AG04450 (cell line): ENCODE measurements around the gene OR52K1. TPM values are rescaled to one million over a fixed set of nuclear protein-coding genes. Genes with fewer than 3 reads are reported as not detected.

Experiments
- CTCF ChIA-PET: fragments of 300-600, 350-600 bp; formaldehyde crosslinking; extraction: SDS; loops from one replicate; lab custom pipeline; 2022; ENCODE audit warnings: antibody characterized with exemption, inconsistent platforms; lab: Charles Lee
- POLR2A ChIA-PET: fragments of 350-600 bp; formaldehyde crosslinking; extraction: SDS; loops from one replicate; lab custom pipeline; 2021; ENCODE audit warnings: antibody characterized with exemption, inconsistent platforms; lab: Yijun Ruan, JAX
- DNase-seq: peaks from one replicate; pipeline ENCODE4 v3.0.0-alpha.2; 2011; ENCODE audit warnings: low read depth, low spot score
- H3K27ac ChIP-seq: one replicate; pipeline ENCODE4 v1.5.1; 2012; ENCODE audit warnings: low read depth, low read length, control low read depth
- H3K27me3 ChIP-seq: one replicate; pipeline ENCODE4 v1.6.0; 2012; ENCODE audit warnings: low read length; ENCODE audit not compliant: control insufficient read depth, insufficient read depth
- H3K4me3 ChIP-seq: 2 replicates; pipeline ENCODE4 v1.5.1; 2011; ENCODE audit warnings: mild to moderate bottlenecking, low read depth, low read length, control low read depth
- H3K9me3 ChIP-seq: 2 replicates; pipeline ENCODE4 v1.5.1; 2012; ENCODE audit warnings: low read length; ENCODE audit not compliant: control insufficient read depth, insufficient read depth
- CTCF ChIP-seq: IDR thresholded peaks from 2 replicates; pipeline ENCODE4 v1.5.1; 2011; ENCODE audit warnings: low read depth, low read length, control low read depth, inconsistent platforms
- polyA plus RNA-seq: library from polyadenylated mRNA; depleted of rRNA; stranded (reverse); fragments of >200 nt; gene quantifications from 2 replicates; pipeline ENCODE4 v1.2.3, GENCODE V29; 2011

Gene OR52K1
- polyA plus RNA-seq, 1 experiment, result not detected

GRCh38 chr11:4511282-4512245 is 29.1 kb downstream of the OR52K1 start:
- DNase-seq, result no peak
- Histone ChIP-seq H3K27me3 (no peaks in the 10 kb centered on the region), H3K9me3 (no peaks in the 10 kb centered on the region), H3K27ac (no peak overlapping the region), H3K4me3 (no peak overlapping the region)
- POLR2A ChIA-PET, result no interaction called here
- TF ChIP-seq CTCF, result no peak
- CTCF ChIA-PET, result interaction anchor here (0.9 to 1.0 kb wide), 2 partner anchors 18 to 28 kb away, joined by 3 to 4 read pairs; no protein-coding TSS in a partner anchor

GRCh38 chr11:4514196-4514595 is 31.8 kb downstream of the OR52K1 start:
- CTCF ChIA-PET, result no interaction called here
- H3K9me3 ChIP-seq, result no peaks in the 10 kb centered on the region
- POLR2A ChIA-PET, result no interaction called here
- H3K27me3 ChIP-seq, result no peaks in the 10 kb centered on the region
- no peak for TF ChIP-seq CTCF
- no peak overlapping the region for H3K27ac ChIP-seq
- DNase-seq, result no peak
- no peak overlapping the region for H3K4me3 ChIP-seq

- no peak for TF ChIP-seq CTCF
- DNase-seq, result no peak
- no peak overlapping the region for H3K27ac ChIP-seq
- ChIA-PET POLR2A (no interaction called here), CTCF (interaction anchor here (2.0 to 3.2 kb wide), 2 partner anchors 17 to 335 kb away, joined by 5 to 12 read pairs; no protein-coding TSS in a partner anchor)
- no peaks in the 10 kb centered on the region for H3K27me3 ChIP-seq
- no peaks in the 10 kb centered on the region for H3K9me3 ChIP-seq
- H3K4me3 ChIP-seq, result no peak overlapping the region
These were observed 39.9 kb downstream of the OR52K1 start for GRCh38 chr11:4522339-4522738.

GRCh38 chr11:4522752-4523151 is 40.3 kb downstream of the OR52K1 start:
- Histone ChIP-seq H3K9me3 (no peaks in the 10 kb centered on the region), H3K27me3 (no peaks in the 10 kb centered on the region), H3K27ac (no peak overlapping the region), H3K4me3 (no peak overlapping the region)
- DNase-seq, result no peak
- POLR2A ChIA-PET, result no interaction called here
- no peak for TF ChIP-seq CTCF
- CTCF ChIA-PET, result interaction anchor here (2.0 to 3.2 kb wide), 2 partner anchors 17 to 335 kb away, joined by 5 to 12 read pairs; no protein-coding TSS in a partner anchor

- CTCF ChIA-PET, result interaction anchor here (3.2 kb wide), 1 partner anchor 16 kb away, joined by 12 read pairs; no protein-coding TSS in a partner anchor
- Histone ChIP-seq H3K4me3 (no peak overlapping the region), H3K27me3 (no peaks in the 10 kb centered on the region), H3K9me3 (no peaks in the 10 kb centered on the region), H3K27ac (no peak overlapping the region)
- no peak for DNase-seq
- no peak for TF ChIP-seq CTCF
- POLR2A ChIA-PET, result no interaction called here
These were observed 41.2 kb downstream of the OR52K1 start for GRCh38 chr11:4523666-4524065.
